Muscle of back (tissue), 11 donors: ENCODE data around the gene ZNF646. TPM values are rescaled to one million over a fixed set of nuclear protein-coding genes. Genes with fewer than 3 reads are reported as not detected.

ENCODE experiments used
- DNase-seq, 3 donors: peaks; one replicate each; pipeline versions ENCODE4 v3.0.0 to v3.0.0-alpha.2; 2013
- polyA plus RNA-seq, 10 donors: library from polyadenylated mRNA; unstranded; fragments of 120-200 nt; gene quantifications; one replicate each; pipeline ENCODE4 v1.2.1, GENCODE V29; 2013; ENCODE audit not compliant: insufficient read length in 10 of 10

The ZNF646 gene
- polyA plus RNA-seq, 10 donors, result 6.8 to 10.1 (median 8.4) TPM

- DNase-seq, result no peak
Measured at GRCh38 chr16:31127182-31127581, 53.0 kb downstream of the ZNF646 start.

DNA sequence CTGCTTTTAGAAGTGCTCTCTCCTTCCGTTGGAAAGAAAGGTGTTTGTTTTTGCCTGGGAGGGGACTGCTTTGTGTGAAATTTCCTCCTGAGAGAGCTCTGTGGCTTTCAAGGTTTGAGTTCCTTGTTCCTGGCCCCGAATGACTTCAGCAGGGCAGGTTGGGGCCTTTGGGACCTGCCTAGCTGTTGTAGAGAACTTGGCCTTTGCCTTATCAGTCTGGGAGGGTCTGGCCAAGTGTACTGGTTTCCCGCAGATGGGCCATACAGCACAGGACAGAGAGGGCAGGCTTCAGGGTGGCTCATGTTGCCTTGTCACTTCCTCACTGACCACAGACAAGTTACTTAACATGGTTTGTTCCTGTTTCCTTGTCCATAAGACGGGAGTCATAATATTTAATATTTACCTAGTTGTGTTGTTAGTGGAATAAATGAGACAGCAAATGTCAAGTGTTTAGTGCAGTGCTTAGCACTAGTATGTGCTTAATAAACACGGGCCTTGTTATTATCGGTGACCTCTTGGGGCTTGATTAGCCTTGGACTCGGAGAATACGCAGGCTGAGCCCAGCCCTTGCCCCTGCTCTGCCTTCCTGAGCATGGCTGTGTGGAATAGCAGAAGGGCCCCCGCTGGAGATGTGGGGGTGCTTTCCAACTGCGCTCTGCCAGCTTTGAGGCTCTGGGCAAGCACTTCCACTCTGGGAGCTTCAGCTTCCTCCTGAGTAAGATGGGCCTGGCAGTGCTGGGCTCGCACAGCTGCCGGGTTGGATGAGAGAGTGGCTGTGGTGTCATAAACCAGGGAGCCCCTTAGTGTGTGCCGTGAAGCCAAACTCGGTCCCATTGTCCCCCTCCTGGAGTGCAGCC lies 54.7 kb downstream of the ZNF646 start:
- no peak for DNase-seq

- DNase-seq, result no peak
Measured at GRCh38 chr16:31129568-31130335, 55.5 kb downstream of the ZNF646 start.

GRCh38 chr16:31130336-31130891 lies 56.2 kb downstream of the ZNF646 start:
- DNase-seq, result no peak

DNA sequence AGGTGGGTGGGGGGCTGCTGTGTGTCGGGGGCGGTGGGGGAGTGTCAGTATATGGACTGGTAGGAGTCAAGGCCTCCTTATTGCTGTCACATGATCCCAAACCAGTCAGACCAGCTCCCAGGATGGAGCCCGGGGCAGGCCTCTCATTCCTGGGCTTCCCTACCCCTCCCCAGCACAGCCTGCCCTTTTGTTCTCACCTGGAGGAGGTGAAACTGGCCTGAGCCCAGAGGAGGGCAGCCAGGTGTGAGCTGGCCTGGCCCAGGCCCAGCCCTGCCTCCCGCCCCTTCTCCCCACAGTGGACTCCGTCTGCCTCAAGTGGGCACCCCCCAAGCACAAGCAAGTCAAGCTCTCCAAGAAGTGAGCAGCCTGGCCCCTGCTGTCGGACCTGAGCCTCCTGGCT lies 56.7 kb downstream of the ZNF646 start:
- no peak for DNase-seq

DNA sequence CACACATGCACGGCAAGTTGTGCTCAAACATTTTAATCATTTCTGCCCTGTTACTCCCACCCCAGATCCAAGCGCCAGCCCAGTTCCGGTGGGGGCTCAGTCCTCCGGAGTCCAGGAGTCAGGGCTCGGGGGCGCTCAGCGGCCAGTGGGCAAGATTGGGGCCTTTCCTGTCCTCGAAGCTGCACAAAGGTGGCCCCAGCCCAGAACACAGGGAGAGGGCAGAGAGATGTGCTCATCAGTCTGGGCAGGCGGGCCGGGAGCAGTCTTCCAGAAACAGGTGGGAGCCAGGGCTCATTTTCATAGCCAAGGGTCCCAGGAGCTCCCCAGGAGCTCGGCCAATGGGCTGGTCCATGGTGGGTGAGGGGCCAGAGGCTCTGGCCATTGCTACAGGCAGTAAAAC lies 57.2 kb downstream of the ZNF646 start:
- DNase-seq, result no peak

GRCh38 chr16:31131841-31132271 lies 57.6 kb downstream of the ZNF646 start:
- no peak for DNase-seq

- no peak for DNase-seq
Measured at GRCh38 chr16:31132303-31132979, 58.2 kb downstream of the ZNF646 start.

- DNase-seq, result no peak
Measured at GRCh38 chr16:31133046-31133501, 58.9 kb downstream of the ZNF646 start.

Other genes with a start within 250 kb of the ZNF646 start
- 10 to 100 TPM; 24.4 to 41.4 (median 29.9) TPM for gene BCL7C, start 180.3 kb upstream of the ZNF646 start, polyA plus RNA-seq
- 10 to 100 TPM in 5 of 10 donors, 1 to 10 TPM in 5; 7.7 to 13.1 (median 10.6) TPM for gene CTF1, start 177.8 kb upstream of the ZNF646 start, polyA plus RNA-seq
- gene FBXL19, start 150.8 kb upstream of the ZNF646 start, polyA plus RNA-seq, result 10 to 100 TPM in 1 of 10 donors, 1 to 10 TPM in 9; 5.6 to 12.1 (median 8.1) TPM
- gene ORAI3, start 125.4 kb upstream of the ZNF646 start, polyA plus RNA-seq, result 10 to 100 TPM in 7 of 10 donors, 1 to 10 TPM in 3; 7.5 to 12.6 (median 10.3) TPM
- 10 to 100 TPM in 9 of 10 donors, 1 to 10 TPM in 1; 9.5 to 15.9 (median 11.3) TPM for gene SETD1A, start 116.7 kb upstream of the ZNF646 start, polyA plus RNA-seq
- gene HSD3B7, start 89.2 kb upstream of the ZNF646 start, polyA plus RNA-seq, result 10 to 100 TPM in 3 of 10 donors, 1 to 10 TPM in 7; 7.1 to 13.8 (median 9.8) TPM
- gene STX1B, start 63.8 kb upstream of the ZNF646 start, polyA plus RNA-seq, result 1 to 10 TPM in 8 of 10 donors, under 1 TPM in 2; 0.68 to 3.9 (median 1.5) TPM
- gene STX4, start 40.9 kb upstream of the ZNF646 start, polyA plus RNA-seq, result 10 to 100 TPM; 34.0 to 44.6 (median 38.1) TPM
- gene ZNF668, start 182 bp upstream of the ZNF646 start, polyA plus RNA-seq, result 10 to 100 TPM in 2 of 10 donors, 1 to 10 TPM in 8; 5.8 to 11.0 (median 9.0) TPM
- 1 to 10 TPM; 1.7 to 4.6 (median 3.3) TPM for gene PRSS53, start 14.5 kb downstream of the ZNF646 start, polyA plus RNA-seq
- gene VKORC1, start 20.4 kb downstream of the ZNF646 start, polyA plus RNA-seq, result 10 to 100 TPM; 51.1 to 68.1 (median 58.2) TPM
- gene BCKDK, start 34.0 kb downstream of the ZNF646 start, polyA plus RNA-seq, result 10 to 100 TPM; 19.7 to 29.9 (median 25.3) TPM
- gene KAT8, start 43.2 kb downstream of the ZNF646 start, polyA plus RNA-seq, result 10 to 100 TPM; 38.8 to 57.3 (median 45.3) TPM
- gene PRSS8, start 61.3 kb downstream of the ZNF646 start, polyA plus RNA-seq, result 1 to 10 TPM in 2 of 10 donors, under 1 TPM in 6, not detected in 2; 0.11 to 4.2 (median 0.25) TPM
- 1 to 10 TPM; 1.1 to 2.8 (median 1.8) TPM for gene PRSS36, start 75.6 kb downstream of the ZNF646 start, polyA plus RNA-seq
- gene FUS, start 105.7 kb downstream of the ZNF646 start, polyA plus RNA-seq, result 100 to 1,000 TPM; 310 to 492 (median 406) TPM
- gene PYCARD, start 128.3 kb downstream of the ZNF646 start, polyA plus RNA-seq, result 10 to 100 TPM in 1 of 10 donors, 1 to 10 TPM in 9; 3.3 to 14.0 (median 7.3) TPM
- gene TRIM72, start 139.7 kb downstream of the ZNF646 start, polyA plus RNA-seq, result 10 to 100 TPM; 36.2 to 79.4 (median 64.6) TPM
- 1 to 10 TPM in 5 of 10 donors, under 1 TPM in 5; 0.48 to 3.0 (median 0.98) TPM for gene PYDC1, start 142.7 kb downstream of the ZNF646 start, polyA plus RNA-seq
- 1 to 10 TPM; 3.0 to 4.9 (median 3.9) TPM for gene ITGAM, start 185.6 kb downstream of the ZNF646 start, polyA plus RNA-seq